Glomerular endothelial cell (primary cell): Measurements from ENCODE around the gene CFAP77. TPM values are rescaled to one million over a fixed set of nuclear protein-coding genes. Genes with fewer than 3 reads are reported as not detected.

ENCODE experiments used
- DNase-seq: peaks from one replicate; pipeline ENCODE4 v3.0.0-alpha.2; 2011; ENCODE audit warnings: low read depth, low spot score; ENCODE audit errors: extremely low read depth
- total RNA-seq: library from RNA; depleted of rRNA; stranded (reverse); fragments of >200 nt; gene quantifications from 2 replicates; pipeline ENCODE4 v1.2.3, GENCODE V29; 2015

CFAP77 gene
- total RNA-seq, 1 donor from 2014 or later, result not detected

DNA sequence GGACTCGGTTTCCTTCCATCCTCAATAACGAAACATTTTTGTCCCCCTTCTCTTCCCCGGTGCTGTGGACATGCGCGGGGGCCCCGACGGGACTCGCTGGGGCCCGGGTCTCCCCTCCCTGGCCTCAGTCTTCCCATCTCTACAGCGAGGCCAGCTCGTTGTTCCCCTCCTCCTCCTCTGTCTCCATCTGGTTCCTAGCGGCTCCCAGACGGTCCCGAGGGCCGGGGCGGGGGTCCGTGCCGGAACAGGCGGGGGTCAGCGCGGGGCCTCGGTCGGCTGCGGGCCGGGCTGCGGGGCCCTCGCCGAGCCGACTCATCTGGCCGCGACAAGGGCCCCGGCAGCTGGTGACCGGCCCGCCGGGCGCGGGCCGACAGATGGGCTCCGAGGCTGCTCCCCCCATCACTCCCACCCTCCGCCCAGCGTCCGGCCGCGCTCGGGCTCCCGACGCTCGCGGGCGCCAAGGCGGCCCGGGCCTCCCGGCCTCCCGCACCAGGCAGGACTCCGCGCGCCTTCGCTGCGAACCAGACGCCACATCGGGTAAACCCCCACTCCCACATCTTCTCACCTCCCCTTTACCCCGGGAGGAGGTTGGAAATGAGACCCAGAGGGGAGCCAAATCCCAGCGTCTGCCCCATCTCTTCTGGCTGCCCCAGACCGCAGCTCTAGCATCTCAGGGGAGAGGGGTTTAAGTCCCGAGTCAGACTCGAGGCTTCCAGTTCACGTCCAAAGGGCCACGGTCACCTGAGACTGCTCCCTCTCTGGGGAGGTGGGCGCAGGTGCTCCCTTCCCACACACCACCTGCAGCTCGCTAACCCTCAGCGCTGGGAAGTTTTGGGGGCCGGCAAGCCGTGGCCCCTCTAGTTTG lies 180.5 kb downstream of the CFAP77 start:
- no peak for DNase-seq

DNA sequence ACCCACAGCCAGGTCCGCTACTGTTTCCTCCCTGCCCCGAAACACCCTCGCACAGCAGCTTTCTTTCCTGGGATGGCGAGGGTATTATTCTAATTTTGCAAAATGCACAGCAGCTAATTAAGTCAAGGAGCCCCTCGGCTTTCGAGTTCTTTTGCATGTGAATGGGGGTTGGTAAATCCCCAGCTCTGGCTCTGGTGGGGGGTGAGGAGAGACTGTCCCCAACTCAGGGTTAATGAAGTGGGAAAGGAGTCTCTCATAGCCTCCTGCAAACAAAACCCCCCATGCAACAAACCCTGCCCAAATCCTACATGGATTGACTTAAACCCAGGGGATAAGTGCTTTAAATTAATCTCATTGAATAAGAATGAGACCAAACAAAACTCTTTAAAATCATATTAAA lies 181.2 kb downstream of the CFAP77 start:
- no peak for DNase-seq

DNA sequence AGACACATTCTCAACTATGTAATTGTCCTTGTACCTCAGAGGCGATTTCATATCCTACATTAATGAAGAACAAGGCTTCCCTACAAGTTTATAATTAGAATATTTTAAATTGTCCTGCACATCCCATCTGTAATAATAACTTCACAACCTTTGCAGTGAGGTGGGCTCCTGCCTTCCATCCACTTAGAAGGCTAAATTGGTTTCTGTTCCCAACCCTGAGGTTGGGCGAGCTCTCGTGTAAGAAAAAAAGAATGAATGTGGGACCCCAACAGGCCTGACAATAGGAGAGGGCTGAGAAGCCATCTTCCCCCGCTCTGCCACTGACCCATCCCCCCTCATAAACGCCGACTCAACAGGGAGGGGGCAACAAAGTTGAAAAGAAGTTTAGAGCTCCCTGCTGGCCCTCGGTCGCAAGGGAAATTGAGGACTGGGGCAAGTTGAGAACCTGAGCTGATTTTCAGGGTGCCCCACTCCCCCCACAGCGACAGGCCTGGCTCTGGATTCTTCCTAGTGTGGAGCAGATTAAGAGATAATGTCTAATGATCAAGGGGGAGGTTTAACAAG lies 181.8 kb downstream of the CFAP77 start:
- no peak for DNase-seq

DNA sequence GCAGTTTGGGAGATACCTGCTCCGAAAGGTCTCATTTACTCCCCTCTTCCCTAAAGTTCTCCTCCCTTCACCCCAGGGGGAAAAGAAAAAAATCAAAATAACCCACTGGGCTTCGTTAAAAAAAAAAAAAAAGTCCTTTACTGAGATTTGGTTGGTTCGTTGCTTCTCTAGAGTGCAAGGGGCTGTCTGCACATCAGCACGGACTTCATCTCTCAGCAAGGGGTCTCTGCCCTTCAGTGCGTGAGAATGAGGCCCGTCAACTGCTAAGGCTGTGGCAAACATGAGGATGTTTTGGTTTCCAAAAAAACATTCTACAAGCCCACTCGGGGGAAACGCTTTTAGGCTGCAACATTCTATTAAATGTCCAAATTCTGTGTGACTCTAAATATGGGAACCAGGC lies 182.4 kb downstream of the CFAP77 start:
- DNase-seq, result no peak

GRCh38 chr9:132594412-132594811 lies 184.4 kb downstream of the CFAP77 start:
- DNase-seq, result no peak

DNA sequence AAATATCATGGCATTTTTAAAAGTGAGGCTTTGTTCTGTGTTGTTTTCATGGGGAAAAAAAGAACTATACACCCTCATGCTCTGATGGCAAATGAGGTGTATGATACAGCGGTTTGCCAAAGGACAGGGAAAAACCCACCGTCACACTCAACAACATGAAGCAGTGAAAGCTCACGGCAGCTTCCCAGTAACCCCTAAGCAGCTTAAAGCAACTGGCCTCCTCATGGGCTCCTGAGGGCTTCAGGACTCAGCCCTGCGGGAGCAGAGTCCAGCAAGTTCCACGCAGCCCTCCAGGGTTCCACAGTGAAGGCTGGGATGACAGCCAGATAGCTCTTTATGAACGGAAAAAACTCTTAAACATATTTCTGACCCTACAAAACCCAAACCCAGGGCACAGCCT lies 185.3 kb downstream of the CFAP77 start:
- DNase-seq, result no peak

- no peak for DNase-seq
Measured at GRCh38 chr9:132596200-132596599, 186.2 kb downstream of the CFAP77 start.

DNA sequence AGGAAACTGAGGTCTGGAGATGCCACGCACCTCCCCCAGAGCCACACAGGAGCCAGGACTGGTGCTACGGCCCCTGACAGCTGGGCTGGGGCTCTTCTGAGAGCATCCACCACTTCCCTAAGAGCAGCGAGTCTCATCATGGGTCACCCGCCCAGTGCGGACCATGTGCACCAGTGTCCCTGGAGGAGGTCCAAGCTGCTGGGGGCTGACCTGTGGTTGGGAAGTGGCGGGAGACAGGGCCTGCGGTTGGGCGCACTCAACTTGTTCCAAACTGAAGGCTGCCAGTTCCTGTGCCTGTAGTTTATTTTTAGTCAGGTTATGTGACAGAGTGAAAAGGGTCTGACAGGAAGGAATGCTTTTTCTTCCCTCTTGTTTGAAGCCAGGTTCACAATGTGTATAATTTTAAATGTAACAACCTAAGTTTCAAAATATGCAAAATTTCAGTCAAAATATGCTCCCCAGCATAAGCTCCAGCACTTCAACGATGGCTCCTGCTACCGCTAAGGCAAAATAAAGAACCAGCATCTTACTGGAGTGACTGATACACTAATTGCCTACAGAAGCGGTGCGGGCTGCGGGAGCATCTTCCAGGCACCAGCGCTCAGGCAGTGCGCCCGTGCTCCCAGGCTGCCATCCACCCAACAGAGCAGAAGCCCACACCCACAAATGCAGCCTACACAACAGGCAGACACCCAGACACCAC lies 187.2 kb downstream of the CFAP77 start:
- no peak for DNase-seq

GRCh38 chr9:132600326-132600984 lies 190.4 kb downstream of the CFAP77 start:
- no peak for DNase-seq

DNA sequence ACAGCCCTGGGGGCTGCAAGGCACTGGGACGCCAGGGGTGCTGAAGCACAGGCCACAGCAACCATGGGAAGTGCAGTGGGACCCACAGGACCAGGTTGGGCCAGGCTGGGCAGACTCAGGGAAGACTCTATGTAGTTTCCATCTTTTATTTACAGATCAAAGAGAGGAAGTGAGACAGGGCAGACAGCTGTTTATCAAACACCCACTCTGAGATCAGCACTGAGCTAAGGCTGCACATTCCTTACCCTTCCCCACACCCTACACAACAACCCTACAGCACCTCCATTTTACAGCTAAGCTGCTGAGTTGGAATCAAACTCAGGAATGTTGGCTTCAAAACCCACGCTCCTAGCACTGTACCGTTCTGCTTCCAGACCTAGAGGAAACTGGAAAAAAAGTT lies 192.2 kb downstream of the CFAP77 start:
- no peak for DNase-seq

GRCh38 chr9:132605387-132605786 lies 195.4 kb downstream of the CFAP77 start:
- no peak for DNase-seq

- no peak for DNase-seq
Measured at GRCh38 chr9:132606066-132606465, 196.1 kb downstream of the CFAP77 start.

DNA sequence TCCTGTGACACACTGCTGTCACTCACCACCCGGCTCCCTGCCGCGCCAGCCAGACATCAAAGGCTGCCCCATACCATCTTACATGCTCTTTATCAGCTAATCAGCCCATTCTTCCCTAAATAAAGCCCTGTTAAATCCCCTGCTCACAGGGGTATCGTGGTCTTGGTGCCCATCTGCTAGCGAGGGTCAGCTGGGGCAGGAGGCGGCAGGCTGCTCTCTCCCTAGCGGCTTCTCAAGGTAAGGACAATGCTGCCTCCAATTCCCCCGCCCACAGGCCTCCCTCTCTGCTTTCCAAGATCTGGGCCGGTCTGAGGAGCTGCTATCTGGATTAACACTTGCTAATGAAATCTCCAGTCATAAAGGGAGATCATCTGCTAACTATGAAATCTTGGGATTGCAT lies 199.2 kb downstream of the CFAP77 start:
- no peak for DNase-seq

- DNase-seq, result no peak
Measured at GRCh38 chr9:132609829-132610228, 199.8 kb downstream of the CFAP77 start.

GRCh38 chr9:132610661-132611060 lies 200.7 kb downstream of the CFAP77 start:
- no peak for DNase-seq

DNA sequence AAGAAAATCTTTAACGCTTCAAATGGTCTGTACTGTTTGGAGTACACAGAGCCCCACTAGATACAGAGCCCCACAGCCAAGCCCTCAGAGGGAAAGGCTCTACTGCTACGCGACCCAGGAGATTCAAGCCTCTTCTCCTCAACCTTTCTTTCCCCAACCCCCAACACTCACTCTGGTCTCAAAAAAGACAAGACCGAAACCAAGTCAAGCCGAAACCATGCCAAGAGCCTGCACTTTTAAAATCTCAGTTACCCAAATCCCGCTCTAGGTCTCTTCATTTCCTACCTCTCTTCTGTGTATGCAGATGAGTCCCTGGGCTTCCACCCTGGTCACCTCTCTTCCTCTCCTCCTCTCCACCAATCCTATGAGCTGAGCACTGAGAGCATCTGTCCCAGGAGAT lies 204.3 kb downstream of the CFAP77 start:
- DNase-seq, result no peak

GRCh38 chr9:132615774-132616173 lies 205.8 kb downstream of the CFAP77 start:
- no peak for DNase-seq

DNA sequence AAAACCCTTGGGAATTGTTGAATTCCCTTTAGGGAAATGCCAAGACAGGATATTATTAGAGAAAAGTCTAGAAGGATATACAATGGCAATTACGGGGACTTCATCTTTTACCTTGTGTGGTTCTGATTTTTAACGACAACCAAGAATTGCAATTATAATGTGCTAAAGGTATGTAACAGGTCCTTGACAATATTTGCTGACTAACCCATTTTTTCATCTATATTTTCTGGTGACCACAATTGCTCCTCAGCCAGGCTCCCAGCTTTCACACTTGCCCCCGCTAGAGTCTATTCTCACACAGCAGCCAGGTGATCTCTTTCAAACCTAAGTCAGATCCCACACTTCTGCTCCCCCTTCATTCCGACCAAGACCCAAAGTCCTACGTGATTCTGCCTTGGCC lies 206.7 kb downstream of the CFAP77 start:
- DNase-seq, result no peak

DNA sequence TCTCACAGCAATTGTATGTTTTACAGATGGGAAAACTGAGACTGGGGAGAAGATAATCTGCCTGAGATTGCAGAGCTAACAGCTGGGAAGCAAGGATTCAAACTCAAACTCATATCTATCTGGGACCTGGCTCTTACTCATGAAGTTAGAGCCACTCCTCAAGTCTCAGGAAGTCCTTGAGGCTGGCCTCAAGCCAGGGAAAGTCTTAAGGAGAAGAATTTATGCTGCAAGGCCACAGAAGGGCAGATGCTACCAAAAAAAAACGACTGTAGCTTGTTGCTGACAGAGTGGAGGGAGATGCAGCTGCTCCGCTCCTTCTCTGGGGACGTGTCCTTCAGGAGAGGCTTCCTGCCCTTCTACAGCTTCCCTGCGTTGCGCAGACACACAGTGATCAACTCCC lies 212.1 kb downstream of the CFAP77 start:
- DNase-seq, result no peak
